Activated naive CD8-positive, alpha-beta T cell treated with anti-CD3 and anti-CD28 coated beads, Interleukin-2, amount 10 ng/mL, durations not matched to agents 7 days and 5 days (primary cell): ENCODE measurements around the gene LYPD3. TPM values are rescaled to one million over a fixed set of nuclear protein-coding genes. Genes with fewer than 3 reads are reported as not detected.

Experiments
- ATAC-seq: fragments of 150-1000 bp; cut with Tn5 transposase; one replicate; pipeline ENCODE4 v1.10.0; 2021; ENCODE audit warnings: low read depth, moderate library complexity
- POLR2A ChIA-PET: fragments of 350-600 bp; sonication (Branson Sonifier 250); formaldehyde crosslinking; loops from one replicate; lab custom pipeline; 2021; ENCODE audit warnings: antibody characterized with exemption; lab: Charles Lee
- DNase-seq: peaks from one replicate; pipeline ENCODE4 v3.0.0; 2021
- H3K27ac Mint-ChIP-seq: one replicate; pipeline ENCODE4 v1.8.0; 2022; ENCODE audit warnings: mild to moderate bottlenecking, mixed read lengths
- H3K27me3 Mint-ChIP-seq: one replicate; pipeline ENCODE4 v1.8.0; 2022; ENCODE audit warnings: mild to moderate bottlenecking, moderate library complexity, mixed read lengths
- H3K36me3 Mint-ChIP-seq: one replicate; pipeline ENCODE4 v1.8.0; 2021; ENCODE audit warnings: mild to moderate bottlenecking, mixed read lengths
- H3K4me1 Mint-ChIP-seq: one replicate; pipeline ENCODE4 v1.8.0; 2021; ENCODE audit warnings: mixed read lengths
- H3K4me3 Mint-ChIP-seq: one replicate; pipeline ENCODE4 v1.8.0; 2022; ENCODE audit warnings: mild to moderate bottlenecking, moderate library complexity, mixed read lengths
- H3K9me3 Mint-ChIP-seq: one replicate; pipeline ENCODE4 v1.8.0; 2021; ENCODE audit warnings: mixed read lengths
- total RNA-seq, 2 experiments: library from RNA; stranded (reverse); gene quantifications; one replicate each; pipeline ENCODE4 v1.2.3, GENCODE V29; 2021

Gene LYPD3
- total RNA-seq, 2 experiments from 2014 or later: 1.2 to 1.8 TPM

DNA sequence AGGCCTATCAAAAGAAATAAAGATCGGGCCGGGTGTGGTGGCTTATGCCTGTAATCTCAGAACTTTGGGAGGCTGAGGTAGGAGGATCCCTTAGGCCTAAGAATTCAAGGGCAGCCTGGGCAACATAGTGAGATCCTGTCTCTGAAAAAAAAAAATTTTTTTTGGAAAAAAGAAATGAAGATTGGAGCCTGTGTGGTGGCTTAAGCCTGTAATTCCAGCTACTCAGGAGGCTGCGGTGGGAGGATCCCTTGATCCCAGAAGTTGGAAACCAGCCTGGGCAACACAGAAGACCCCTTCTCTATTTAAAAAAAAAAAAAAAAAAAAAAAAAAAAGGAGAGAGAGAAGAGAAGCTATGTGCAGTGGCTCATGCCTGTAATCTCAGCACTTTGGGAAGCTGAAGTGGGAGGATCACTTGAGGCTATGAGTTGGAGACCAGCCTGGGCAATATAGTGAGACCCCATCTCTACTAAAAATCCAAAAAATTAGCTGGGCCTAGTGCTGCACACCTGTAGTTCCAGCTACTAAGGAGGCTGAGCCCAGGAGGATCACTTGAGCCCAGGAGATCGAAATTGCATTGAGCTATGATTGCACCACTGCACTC lies 14.7 kb upstream of the LYPD3 start:
- Mint-ChIP-seq H3K36me3 (peaks cover 12% of the 10 kb centered on the region), H3K4me1 (peaks cover 7% of the 10 kb centered on the region), H3K27me3 (no peaks in the 10 kb centered on the region), H3K4me3 (no peak overlapping the region), H3K9me3 (no peaks in the 10 kb centered on the region), H3K27ac (no peak overlapping the region)
- DNase-seq (no peak), ATAC-seq (no peak)
- POLR2A ChIA-PET: interaction anchor here (1.3 to 1.8 kb wide), 3 partner anchors 13 to 24 kb away, joined by 3 to 9 read pairs (median 5); no protein-coding TSS in a partner anchor

DNA sequence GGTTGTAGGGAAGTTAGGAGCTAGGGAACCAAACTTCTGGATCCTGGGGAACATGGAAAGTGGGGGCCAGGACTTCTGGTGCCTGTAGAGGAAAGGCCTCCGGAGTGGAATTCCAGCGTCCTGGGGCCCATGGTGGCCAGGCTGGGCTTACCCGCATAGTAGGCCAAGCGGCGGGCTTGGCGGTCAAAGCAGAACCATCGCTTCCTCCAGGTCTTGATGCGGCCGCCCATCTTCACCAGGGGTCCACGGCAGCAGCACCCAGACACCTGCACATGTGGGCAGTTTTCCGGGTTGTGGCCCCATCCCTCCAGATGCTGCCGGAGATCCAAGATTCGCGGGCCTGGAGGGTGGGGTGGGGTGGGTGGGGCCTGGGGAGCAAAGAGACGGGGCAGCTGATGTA lies 13.8 kb upstream of the LYPD3 start:
- peaks cover 7% of the 10 kb centered on the region for H3K4me1 Mint-ChIP-seq

DNA sequence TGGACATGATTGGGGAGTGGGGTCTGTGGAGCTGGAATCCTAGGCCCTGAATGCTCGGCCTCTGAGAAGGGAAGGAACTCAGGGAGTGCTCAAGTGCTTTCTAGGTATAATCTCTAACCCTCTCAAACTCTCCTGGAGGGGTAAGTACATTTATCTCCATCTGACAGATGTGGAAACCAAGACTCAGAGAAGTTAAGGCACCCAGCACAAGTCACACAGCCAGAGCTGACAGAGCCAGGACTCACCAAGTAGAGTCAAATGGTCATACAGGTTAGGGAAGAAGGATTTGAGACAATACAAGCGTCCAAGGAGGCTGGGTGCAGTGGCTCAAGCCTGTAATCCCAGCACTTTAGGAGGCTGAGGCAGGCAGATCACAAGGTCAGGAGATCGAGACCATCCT lies 12.9 kb upstream of the LYPD3 start:
- Mint-ChIP-seq H3K36me3 (peaks cover 12% of the 10 kb centered on the region), H3K27me3 (no peaks in the 10 kb centered on the region), H3K9me3 (no peaks in the 10 kb centered on the region), H3K4me3 (no peak overlapping the region), H3K27ac (no peak overlapping the region), H3K4me1 (peaks cover 7% of the 10 kb centered on the region)
- DNase-seq: no peak
- no peak for ATAC-seq
- POLR2A ChIA-PET: no interaction called here

More for the DNA sequence above, 13.8 kb upstream of the LYPD3 start:
- DNase-seq (no peak), ATAC-seq (no peak)
- Mint-ChIP-seq H3K36me3 (peaks cover 12% of the 10 kb centered on the region), H3K9me3 (no peaks in the 10 kb centered on the region), H3K4me3 (no peak overlapping the region), H3K27ac (no peak overlapping the region), H3K27me3 (no peaks in the 10 kb centered on the region)
- POLR2A ChIA-PET: interaction anchor here (1.6 to 1.8 kb wide), 2 partner anchors 14 to 15 kb away, joined by 5 to 9 read pairs; no protein-coding TSS in a partner anchor

DNA sequence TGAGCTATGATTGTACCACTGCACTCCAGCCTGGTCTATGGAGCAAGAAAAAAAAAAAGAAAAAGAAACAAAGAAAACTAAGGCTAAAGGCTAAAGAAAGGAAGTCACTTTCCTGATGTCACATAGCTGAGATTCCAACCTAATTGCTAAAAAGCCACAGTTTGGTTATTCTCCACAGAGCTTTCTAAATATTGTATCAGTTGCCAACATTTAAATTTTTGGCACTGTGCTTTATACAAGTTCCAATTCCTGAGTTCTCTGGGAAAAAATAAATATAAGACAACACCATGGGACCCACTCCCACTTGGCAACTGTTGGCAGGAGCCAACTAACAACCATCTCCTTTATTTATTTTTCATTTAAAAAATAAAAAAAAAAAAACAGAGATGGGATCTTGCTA lies 11.2 kb upstream of the LYPD3 start:
- ATAC-seq (no peak), DNase-seq (no peak)
- Mint-ChIP-seq H3K27me3 (no peaks in the 10 kb centered on the region), H3K36me3 (peaks cover 10% of the 10 kb centered on the region), H3K27ac (no peak overlapping the region), H3K4me1 (peaks cover 7% of the 10 kb centered on the region), H3K4me3 (no peak overlapping the region), H3K9me3 (no peaks in the 10 kb centered on the region)
- POLR2A ChIA-PET: interaction anchor here (0.7 kb wide), 1 partner anchor 21 kb away, joined by 3 read pairs; no protein-coding TSS in a partner anchor

DNA sequence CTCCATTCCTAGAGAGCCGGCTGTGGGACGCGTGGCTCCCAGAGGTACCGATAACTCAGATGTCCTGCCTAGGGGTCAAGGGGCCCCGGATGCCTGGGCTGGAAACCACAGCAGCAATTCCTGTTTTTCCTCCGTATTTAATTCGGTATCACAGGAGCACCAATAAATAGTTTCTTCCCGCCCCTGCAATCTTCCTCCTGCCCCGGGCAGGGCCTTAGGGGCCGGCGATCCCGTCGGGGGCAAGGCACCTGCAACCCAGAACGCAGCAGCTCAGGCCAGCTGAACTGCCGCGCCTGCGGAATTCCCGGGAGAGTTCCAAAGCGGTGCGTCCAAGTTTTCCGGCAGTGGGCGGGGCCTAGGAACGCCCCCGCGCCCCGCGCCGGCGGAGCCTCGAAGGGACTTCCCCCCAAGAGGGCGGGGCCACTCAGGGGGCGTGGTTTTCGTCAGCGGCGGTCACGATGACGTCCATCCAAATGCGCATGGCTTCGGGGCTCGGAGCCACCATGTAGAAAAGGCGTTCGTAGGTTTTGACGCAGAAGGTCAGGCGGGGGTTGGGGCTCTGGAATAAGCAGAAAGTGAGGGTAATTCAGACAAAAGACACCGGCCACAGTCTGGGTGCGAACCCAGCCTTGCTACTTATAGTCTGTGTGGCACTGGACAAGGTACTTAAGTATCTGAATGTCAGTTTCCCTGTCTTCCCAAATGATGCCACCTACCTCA lies 9.7 kb upstream of the LYPD3 start:
- H3K36me3 Mint-ChIP-seq: peaks cover 9% of the 10 kb centered on the region
- peak overlapping the region; percentile 75 for H3K4me3 Mint-ChIP-seq
- DNase-seq (peak; percentile 95), ATAC-seq (peak; percentile 81)
- POLR2A ChIA-PET: interaction anchor here (1.4 kb wide), 1 partner anchor 10 kb away, joined by 4 read pairs; the partner anchor contains the start of gene LYPD3
- H3K4me1 Mint-ChIP-seq: peaks cover 9% of the 10 kb centered on the region
- no peaks in the 10 kb centered on the region for H3K27me3 Mint-ChIP-seq
- peak overlapping the region; percentile 79 for H3K27ac Mint-ChIP-seq
- H3K9me3 Mint-ChIP-seq: no peaks in the 10 kb centered on the region

DNA sequence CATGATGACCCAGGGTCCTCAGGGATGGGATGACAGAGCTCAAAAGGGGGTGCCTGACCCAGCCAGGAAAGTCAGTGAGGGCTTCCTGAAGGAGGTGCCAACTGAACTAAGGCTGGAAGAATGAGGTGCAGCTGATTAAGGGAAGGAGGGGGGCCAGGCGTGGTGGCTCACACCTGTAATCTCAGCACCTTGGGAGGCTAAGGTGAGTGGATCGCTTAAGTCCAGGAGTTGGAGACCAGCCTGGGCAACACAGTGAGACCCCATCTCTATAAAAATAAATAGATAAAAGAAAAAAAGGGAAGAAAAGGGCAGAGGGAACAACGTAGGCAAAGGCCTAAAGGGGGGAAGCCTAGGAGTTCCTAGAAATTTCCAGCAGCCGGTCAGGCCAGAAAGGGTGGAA lies 9.1 kb upstream of the LYPD3 start:
- peaks cover 9% of the 10 kb centered on the region for H3K36me3 Mint-ChIP-seq

DNA sequence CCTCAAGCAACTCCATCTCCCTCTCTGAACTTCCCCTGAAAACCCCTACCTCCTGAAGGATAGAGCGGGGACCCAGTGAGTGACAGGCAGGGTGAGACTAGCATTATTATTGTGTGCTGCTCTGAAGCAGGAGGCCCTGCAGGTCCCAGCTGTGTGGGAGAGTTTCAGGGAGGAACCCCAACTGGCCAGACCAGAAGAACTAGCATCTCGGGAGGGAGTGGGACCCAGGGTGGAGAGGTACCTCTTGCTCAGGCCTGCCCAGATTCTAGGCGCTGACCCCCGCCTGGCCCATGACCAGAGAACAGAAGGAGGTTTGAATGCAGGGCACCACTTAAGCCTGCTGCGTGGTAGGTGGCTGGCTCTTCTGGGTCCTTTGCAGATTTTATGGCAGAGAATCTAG lies 5.7 kb upstream of the LYPD3 start:
- Mint-ChIP-seq H3K36me3 (peaks cover 4% of the 10 kb centered on the region), H3K4me1 (peaks cover 24% of the 10 kb centered on the region), H3K27me3 (no peaks in the 10 kb centered on the region), H3K9me3 (no peaks in the 10 kb centered on the region), H3K27ac (no peak overlapping the region), H3K4me3 (no peak overlapping the region)
- DNase-seq (no peak), ATAC-seq (no peak)
- POLR2A ChIA-PET: interaction anchor here (0.6 to 0.7 kb wide), 2 partner anchors 65 to 85 kb away, joined by 3 to 4 read pairs; no protein-coding TSS in a partner anchor

More for the DNA sequence above, 9.1 kb upstream of the LYPD3 start:
- Mint-ChIP-seq H3K9me3 (no peaks in the 10 kb centered on the region), H3K27ac (no peak overlapping the region), H3K27me3 (no peaks in the 10 kb centered on the region), H3K4me3 (no peak overlapping the region), H3K4me1 (peaks cover 11% of the 10 kb centered on the region)
- DNase-seq (no peak), ATAC-seq (no peak)
- POLR2A ChIA-PET: interaction anchor here (0.7 to 1.4 kb wide), 2 partner anchors 9 to 14 kb away, joined by 3 to 4 read pairs; partner anchors contain the start of gene LYPD3

DNA sequence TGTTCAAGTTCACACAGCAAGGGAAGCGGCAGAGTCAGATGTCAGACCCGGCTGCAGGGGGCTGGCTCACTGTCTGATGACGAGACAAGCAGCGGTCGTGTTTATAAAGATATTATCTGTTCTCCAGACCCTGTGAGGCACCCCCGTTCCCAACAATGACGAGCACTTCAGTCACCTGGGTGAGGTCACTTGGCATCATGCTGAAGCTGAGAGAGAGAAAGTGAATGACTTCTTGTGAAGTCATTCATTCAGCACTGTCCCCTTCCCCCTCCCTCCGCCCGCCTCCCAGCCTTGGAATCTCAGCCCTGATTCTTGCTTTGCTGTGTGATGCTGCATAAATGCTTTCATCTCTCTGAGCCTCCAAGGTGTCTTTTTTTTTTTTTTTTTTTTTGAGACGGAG lies 4.9 kb upstream of the LYPD3 start:
- Mint-ChIP-seq H3K27ac (peak overlapping the region; percentile 48), H3K4me3 (no peak overlapping the region), H3K36me3 (peaks cover under 1% of the 10 kb centered on the region), H3K4me1 (peaks cover 23% of the 10 kb centered on the region), H3K27me3 (no peaks in the 10 kb centered on the region), H3K9me3 (no peaks in the 10 kb centered on the region)
- POLR2A ChIA-PET: interaction anchor here (0.7 kb wide), 1 partner anchor 65 kb away, joined by 4 read pairs; no protein-coding TSS in a partner anchor
- peak; percentile 10 for ATAC-seq
- DNase-seq: no peak

DNA sequence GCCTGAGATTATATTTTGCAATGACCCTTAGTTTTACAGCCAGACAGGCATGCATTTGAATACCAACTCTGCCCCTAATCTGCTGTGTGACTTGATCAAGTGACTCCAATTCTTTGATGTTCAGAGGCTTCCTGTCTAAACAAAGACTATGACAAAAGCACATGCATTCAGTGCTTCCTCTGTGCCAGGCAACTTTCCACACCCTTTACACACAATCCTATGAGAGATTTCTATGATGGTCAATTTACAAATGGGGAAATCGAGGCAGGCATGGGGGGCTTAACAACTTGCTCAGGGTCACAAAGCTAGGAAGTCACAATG lies 3.7 kb upstream of the LYPD3 start:
- Mint-ChIP-seq H3K36me3 (no peaks in the 10 kb centered on the region), H3K9me3 (no peaks in the 10 kb centered on the region), H3K27ac (peak overlapping the region; percentile 70), H3K27me3 (no peaks in the 10 kb centered on the region), H3K4me3 (peak overlapping the region; percentile 3), H3K4me1 (peaks cover 22% of the 10 kb centered on the region)
- ATAC-seq (peak; percentile 73), DNase-seq (no peak)
- POLR2A ChIA-PET: no interaction called here

DNA sequence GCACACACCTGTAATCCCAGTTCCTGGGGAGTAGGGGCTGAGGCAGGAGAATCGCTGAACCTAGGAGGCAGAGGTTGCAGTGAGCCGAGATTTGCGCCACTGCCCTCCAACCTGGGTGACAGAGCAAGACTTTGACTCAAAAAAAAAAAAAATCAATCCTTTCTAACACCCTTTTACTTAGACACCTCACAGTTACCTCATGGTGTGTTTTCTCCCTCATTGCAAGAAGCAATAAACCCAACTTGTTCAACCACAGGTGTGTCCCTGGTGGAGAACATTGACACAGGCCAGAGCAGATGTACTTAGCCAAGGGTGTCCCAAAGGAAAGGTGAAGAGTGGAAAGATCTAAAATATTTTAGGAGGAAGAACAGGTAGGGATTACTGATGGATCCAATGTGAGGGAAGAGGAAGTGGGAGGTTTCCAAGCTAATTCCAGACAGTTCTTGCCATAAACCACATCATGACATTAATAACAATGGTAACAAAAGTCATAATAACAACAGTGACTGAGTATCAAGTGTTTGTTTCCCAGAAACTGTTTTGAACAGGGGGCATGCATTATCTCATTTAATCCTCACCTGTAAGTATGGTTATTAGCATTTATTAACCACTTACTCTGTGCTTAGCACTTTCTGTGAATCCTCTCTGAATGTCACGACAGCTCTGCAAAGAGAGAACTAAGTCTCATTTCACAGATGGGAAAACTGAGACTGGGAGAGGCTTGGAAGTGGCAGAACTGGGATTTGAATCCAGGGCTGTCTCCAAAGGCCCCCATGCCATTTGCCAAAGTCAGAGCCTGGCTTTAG lies 3.1 kb upstream of the LYPD3 start:
- Mint-ChIP-seq H3K27me3 (no peaks in the 10 kb centered on the region), H3K4me3 (no peak overlapping the region), H3K4me1 (peaks cover 22% of the 10 kb centered on the region), H3K9me3 (no peaks in the 10 kb centered on the region), H3K36me3 (no peaks in the 10 kb centered on the region), H3K27ac (peak overlapping the region; percentile 75)
- no peak for DNase-seq
- no peak for ATAC-seq
- POLR2A ChIA-PET: no interaction called here

DNA sequence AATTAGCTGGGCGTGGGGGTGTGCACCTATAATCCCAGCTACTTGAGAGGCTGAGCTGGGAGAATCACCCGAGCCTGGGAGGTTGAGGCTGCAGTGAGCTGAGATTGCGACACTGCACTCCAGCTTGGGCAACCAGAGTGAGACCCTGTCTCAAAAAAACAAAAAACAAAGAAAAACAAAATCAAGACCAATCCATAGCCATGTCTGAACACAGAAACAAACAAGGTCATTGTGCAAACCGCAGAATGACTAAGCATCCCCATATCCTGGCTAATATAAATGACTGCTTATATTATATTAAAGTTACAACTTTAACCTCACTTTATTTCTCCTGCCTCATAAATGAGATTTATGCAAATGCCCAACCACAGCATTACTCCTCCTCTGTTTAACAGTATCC lies 2.3 kb upstream of the LYPD3 start:
- Mint-ChIP-seq H3K9me3 (no peaks in the 10 kb centered on the region), H3K27ac (no peak overlapping the region), H3K4me1 (peaks cover 22% of the 10 kb centered on the region), H3K4me3 (no peak overlapping the region), H3K36me3 (no peaks in the 10 kb centered on the region), H3K27me3 (no peaks in the 10 kb centered on the region)
- DNase-seq (no peak), ATAC-seq (no peak)
- POLR2A ChIA-PET: interaction anchor here (1.0 kb wide), 1 partner anchor 36 kb away, joined by 3 read pairs; the partner anchor contains the start of gene PHLDB3

DNA sequence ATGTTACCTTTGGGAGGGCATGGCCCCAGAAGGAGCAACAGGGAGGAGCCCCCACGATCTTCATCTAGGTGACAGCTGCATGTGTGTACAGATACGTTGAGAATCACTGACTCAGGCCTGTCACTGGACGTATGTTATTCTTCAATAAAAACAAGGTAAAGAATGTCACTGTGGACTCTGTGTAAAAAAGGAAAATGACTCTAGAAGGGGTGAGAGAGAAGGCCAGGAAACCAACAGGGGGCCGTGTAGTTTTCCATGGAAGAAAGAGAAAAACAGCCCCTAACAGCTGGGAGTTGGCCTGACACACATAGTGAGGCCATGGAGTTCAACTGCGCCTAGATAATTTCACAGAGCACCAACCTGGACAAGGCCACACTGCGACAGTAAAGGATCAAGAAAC lies 1.9 kb upstream of the LYPD3 start:
- peaks cover 22% of the 10 kb centered on the region for H3K4me1 Mint-ChIP-seq
- no peak overlapping the region for H3K27ac Mint-ChIP-seq
- DNase-seq (no peak), ATAC-seq (no peak)
- no peak overlapping the region for H3K4me3 Mint-ChIP-seq
- H3K9me3 Mint-ChIP-seq: no peaks in the 10 kb centered on the region
- no peaks in the 10 kb centered on the region for H3K27me3 Mint-ChIP-seq
- POLR2A ChIA-PET: interaction anchor here (1.0 kb wide), 1 partner anchor 37 kb away, joined by 3 read pairs; the partner anchor contains the start of gene PHLDB3
- H3K36me3 Mint-ChIP-seq: no peaks in the 10 kb centered on the region

DNA sequence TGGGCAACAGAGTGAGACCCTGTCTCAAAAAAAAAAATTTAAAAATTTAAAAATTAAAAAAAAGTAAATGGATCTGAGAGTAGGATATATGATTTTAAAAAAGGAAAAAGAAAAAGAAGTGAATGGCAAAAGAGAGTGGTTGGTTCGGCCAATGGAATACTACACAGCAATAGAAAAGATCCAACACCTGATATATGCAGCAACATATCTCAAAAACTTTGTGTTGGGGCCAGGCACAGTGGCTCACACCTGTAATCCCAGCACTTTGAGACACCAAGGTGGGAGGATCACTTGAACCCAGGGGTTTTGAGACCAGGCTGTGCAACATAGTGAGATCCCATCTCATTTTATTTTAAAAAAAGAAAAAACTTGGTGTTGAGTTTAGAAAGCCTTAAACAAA lies 1.4 kb upstream of the LYPD3 start:
- H3K27me3 Mint-ChIP-seq: no peaks in the 10 kb centered on the region
- ATAC-seq (no peak), DNase-seq (no peak)
- POLR2A ChIA-PET: interaction anchor here (1.0 kb wide), 1 partner anchor 37 kb away, joined by 3 read pairs; the partner anchor contains the start of gene PHLDB3
- no peaks in the 10 kb centered on the region for H3K36me3 Mint-ChIP-seq
- no peaks in the 10 kb centered on the region for H3K9me3 Mint-ChIP-seq
- peaks cover 26% of the 10 kb centered on the region for H3K4me1 Mint-ChIP-seq
- H3K27ac Mint-ChIP-seq: no peak overlapping the region
- H3K4me3 Mint-ChIP-seq: no peak overlapping the region
